CD4-positive, alpha-beta T cell treated with Interleukin-4 for 1 hour (primary cell): ENCODE measurements around the gene PPP1R3F.
"Not testable (repeated sequence)": the region's sequence is repeated elsewhere in the genome, so short reads cannot be mapped to it uniquely, and the experiment has no call there.

ENCODE experiments used
- DNase-seq, 2 donors: peaks; one replicate each; pipeline ENCODE4 v3.0.0-alpha.2; 2020 to 2022

The PPP1R3F gene

GRCh38 chrX:49322266-49322665 is 52.7 kb downstream of the PPP1R3F start:
- not testable (repeated sequence) for DNase-seq

- not testable (repeated sequence) for DNase-seq
Observed at GRCh38 chrX:49323735-49324134, 54.1 kb downstream of the PPP1R3F start.

- not testable (repeated sequence) for DNase-seq
Observed at GRCh38 chrX:49330421-49330820, 60.8 kb downstream of the PPP1R3F start.

GRCh38 chrX:49331282-49331681 is 61.7 kb downstream of the PPP1R3F start, which contains the start of gene GAGE13:
TSS of gene GAGE13 (plus strand) at chrX:49331582. CDS start at chrX:49332738, 1,156 bp downstream.
- not testable (repeated sequence) for DNase-seq

- not testable (repeated sequence) for DNase-seq
Observed at GRCh38 chrX:49331841-49332240, 62.2 kb downstream of the PPP1R3F start.
